Measurements from ENCODE around the gene FHAD1. TPM values are rescaled to one million over a fixed set of nuclear protein-coding genes. Genes with fewer than 3 reads are reported as not detected.

The FHAD1 gene
- total RNA-seq, 2 donors from 2014 or later: 4.4 TPM; not detected in 1

- TF ChIP-seq CTCF (IDR thresholded peaks at IDR 0.05): no peak
- DNase-seq (ENCODE audit: low spot score): no peak
Measured at GRCh38 chr1:15435239-15436077, 188.4 kb downstream of the FHAD1 start.

GRCh38 chr1:15436881-15437442, 189.9 kb downstream of the FHAD1 start:
- no peak for ATAC-seq (ENCODE audit: insufficient number of reproducible peaks, low FRiP score, low read depth)
- no peak for DNase-seq (ENCODE audit: low spot score)
- H3K36me3 ChIP-seq: no peaks in the 10 kb centered on the region
- no peaks in the 10 kb centered on the region for H3K4me1 ChIP-seq (ENCODE audit: control insufficient read depth in 1 of 2, low read depth in 2 of 2)
- H3K4me3 ChIP-seq: no peak overlapping the region
- TF ChIP-seq CTCF (IDR thresholded peaks at IDR 0.05): no peak
- no peaks in the 10 kb centered on the region for H3K27me3 ChIP-seq (replicated peaks; ENCODE audit: insufficient read depth)
- no peaks in the 10 kb centered on the region for H3K9me3 ChIP-seq
- H3K27ac ChIP-seq: no peak overlapping the region

More at GRCh38 chr1:15435239-15436077, 188.4 kb downstream of the FHAD1 start:
- Histone ChIP-seq H3K4me3 (no peak overlapping the region), H3K27me3 (replicated peaks; ENCODE audit: insufficient read depth) (no peaks in the 10 kb centered on the region), H3K9me3 (no peaks in the 10 kb centered on the region), H3K4me1 (ENCODE audit: control insufficient read depth in 1 of 2, low read depth in 2 of 2) (no peaks in the 10 kb centered on the region), H3K36me3 (no peaks in the 10 kb centered on the region), H3K27ac (no peak overlapping the region)
- no peak for ATAC-seq (ENCODE audit: insufficient number of reproducible peaks, low FRiP score, low read depth)

- DNase-seq (ENCODE audit: low spot score): no peak
- Histone ChIP-seq H3K9me3 (no peaks in the 10 kb centered on the region), H3K4me1 (ENCODE audit: control insufficient read depth in 1 of 2, low read depth in 2 of 2) (no peaks in the 10 kb centered on the region), H3K36me3 (no peaks in the 10 kb centered on the region), H3K27me3 (replicated peaks; ENCODE audit: insufficient read depth) (no peaks in the 10 kb centered on the region), H3K27ac (no peak overlapping the region), H3K4me3 (no peak overlapping the region)
- no peak for ATAC-seq (ENCODE audit: insufficient number of reproducible peaks, low FRiP score, low read depth)
- TF ChIP-seq CTCF (IDR thresholded peaks at IDR 0.05): no peak
Measured at GRCh38 chr1:15439325-15439724, 192.3 kb downstream of the FHAD1 start.

GRCh38 chr1:15440357-15440756, 193.3 kb downstream of the FHAD1 start:
- Histone ChIP-seq H3K27me3 (replicated peaks; ENCODE audit: insufficient read depth) (no peaks in the 10 kb centered on the region), H3K4me3 (no peak overlapping the region), H3K9me3 (no peaks in the 10 kb centered on the region), H3K36me3 (no peaks in the 10 kb centered on the region), H3K27ac (no peak overlapping the region), H3K4me1 (ENCODE audit: control insufficient read depth in 1 of 2, low read depth in 2 of 2) (no peaks in the 10 kb centered on the region)
- no peak for DNase-seq (ENCODE audit: low spot score)
- no peak for ATAC-seq (ENCODE audit: insufficient number of reproducible peaks, low FRiP score, low read depth)
- no peak for TF ChIP-seq CTCF (IDR thresholded peaks at IDR 0.05)

- TF ChIP-seq CTCF (IDR thresholded peaks at IDR 0.05): no peak
- Histone ChIP-seq H3K36me3 (no peaks in the 10 kb centered on the region), H3K27ac (no peak overlapping the region), H3K4me3 (no peak overlapping the region), H3K4me1 (ENCODE audit: control insufficient read depth in 1 of 2, low read depth in 2 of 2) (no peaks in the 10 kb centered on the region), H3K9me3 (no peaks in the 10 kb centered on the region), H3K27me3 (replicated peaks; ENCODE audit: insufficient read depth) (no peaks in the 10 kb centered on the region)
- ATAC-seq (ENCODE audit: insufficient number of reproducible peaks, low FRiP score, low read depth) (no peak), DNase-seq (ENCODE audit: low spot score) (no peak)
Measured at GRCh38 chr1:15441247-15441646, 194.2 kb downstream of the FHAD1 start.
